ENCODE measurements around the gene RTBDN. TPM values are rescaled to one million over a fixed set of nuclear protein-coding genes. Genes with fewer than 3 reads are reported as not detected.
"Not testable (repeated sequence)": the region's sequence is repeated elsewhere in the genome, so short reads cannot be mapped to it uniquely, and the experiment has no call there.

RTBDN gene
- total RNA-seq, 1 donor from 2014 or later: not detected

DNA sequence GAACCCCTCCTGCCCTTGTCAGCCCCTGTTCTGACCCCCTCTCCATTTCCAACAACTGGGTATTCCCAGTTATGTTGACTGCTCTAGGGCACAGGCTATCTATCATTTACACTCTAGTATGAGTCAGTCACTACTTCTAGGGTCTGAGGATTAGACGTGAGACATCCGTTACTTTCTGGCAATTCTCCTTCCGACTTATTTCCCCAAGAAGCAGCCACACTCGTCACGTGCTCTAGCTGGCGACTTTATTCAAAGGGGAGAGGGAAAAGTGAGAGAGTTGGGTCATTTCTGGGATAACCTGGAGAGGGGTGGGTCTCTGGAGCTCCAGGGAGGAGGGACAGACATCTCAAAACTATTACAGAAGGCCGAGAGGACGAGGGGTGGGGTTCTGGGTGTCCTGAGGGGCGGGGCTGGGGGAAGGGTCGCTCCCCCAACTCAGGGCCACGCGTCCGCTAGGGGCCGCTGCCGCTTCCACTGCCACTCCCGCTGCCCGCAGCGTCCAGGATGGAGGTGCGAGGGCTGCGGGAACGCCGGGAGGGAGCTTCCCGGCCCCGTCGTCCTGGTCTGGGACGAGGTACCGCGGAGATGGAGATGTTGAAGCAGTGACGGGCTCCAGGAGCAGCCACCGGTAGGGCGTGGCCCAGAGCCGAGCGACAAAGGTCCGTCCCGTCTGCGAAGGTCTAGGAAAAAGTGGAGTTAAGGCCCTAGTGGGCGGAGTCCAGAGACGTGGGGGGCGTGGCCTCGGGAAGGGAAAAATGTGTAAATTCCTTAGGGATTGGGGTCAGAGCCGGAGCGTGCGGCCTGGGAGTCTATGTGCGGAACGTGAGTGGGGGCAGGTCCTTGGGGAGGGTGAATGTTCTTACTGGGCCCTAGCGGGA lies 8.9 kb downstream of the RTBDN start:
- DNase-seq (ENCODE audit: low spot score): no peak

DNA sequence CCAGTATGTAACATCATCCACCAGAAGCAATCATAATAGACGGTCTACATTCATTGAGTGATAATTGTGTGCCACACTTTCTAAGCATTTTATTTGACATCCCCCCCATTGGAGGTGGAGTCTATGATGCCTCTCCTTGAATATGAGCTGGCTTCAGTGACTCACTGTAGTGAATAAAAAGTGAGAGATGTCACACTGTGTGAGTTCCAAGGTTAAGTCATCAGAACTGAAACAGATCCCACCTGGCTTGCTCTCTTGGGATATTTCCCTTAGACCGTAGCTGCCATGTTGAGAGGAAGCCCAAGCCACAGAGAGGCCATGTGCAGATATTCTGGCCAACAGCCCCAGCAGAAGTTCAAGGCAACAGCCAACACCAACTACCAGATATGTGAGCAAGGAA lies 12.6 kb downstream of the RTBDN start:
- no peak for DNase-seq (ENCODE audit: low spot score)

DNA sequence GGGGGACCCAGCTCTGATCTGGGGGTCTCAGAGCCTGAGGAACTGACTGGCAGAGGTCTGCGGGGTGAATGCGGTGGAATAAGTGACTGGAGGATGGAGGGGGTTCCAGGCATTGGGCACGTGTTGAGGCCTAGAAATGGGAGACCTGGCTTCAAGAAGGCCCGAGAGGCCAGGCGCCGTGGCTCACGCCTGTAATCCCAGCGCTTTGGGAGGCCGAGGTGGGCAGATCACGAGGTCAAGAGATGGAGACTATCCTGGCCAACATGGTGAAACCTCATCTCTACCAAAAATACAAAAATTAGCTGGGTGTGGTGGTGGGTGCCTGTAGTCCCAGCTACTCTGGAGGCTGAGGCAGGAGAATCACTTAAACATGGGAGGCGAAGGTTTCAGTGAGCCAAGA lies 16.6 kb downstream of the RTBDN start:
- DNase-seq (ENCODE audit: low spot score): not testable (repeated sequence)

DNA sequence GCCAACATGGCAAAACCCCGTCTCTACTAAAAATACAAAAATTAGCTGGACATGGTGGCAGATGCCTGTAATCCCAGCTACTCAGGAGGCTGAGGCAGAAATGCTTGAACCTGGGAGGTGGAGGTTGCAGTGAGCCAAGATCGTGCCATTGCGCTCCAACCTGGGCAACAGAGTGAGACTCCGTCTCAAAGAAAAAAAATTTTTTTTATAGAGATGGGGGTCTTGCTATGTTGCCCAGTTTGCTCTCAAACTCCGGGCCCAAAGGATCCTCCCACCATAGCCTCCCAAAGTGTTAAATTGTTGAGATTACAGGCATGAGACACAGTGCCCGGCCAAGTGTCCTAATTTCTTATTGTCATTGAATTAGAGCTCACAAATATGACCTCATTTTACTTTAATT lies 17.2 kb downstream of the RTBDN start:
- not testable (repeated sequence) for DNase-seq (ENCODE audit: low spot score)

DNA sequence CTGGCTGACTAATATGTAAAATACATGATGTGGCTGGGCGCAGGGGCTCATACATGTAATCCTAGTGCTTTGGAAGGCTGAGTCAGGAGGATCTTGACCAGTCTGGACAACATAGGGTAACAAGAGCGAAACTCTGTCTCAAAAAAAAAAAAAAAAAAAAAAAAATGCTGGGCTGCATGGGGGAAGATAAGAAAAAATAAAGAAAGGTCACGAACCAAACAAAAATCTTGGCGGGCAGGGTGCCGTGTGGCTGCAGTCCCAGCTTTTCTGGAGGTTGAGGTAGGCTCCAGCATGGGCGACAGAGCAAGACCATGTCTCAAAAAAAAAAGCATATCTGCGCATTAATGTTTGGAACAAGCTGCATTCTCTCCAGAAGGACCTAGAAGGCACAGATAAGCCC lies 19.3 kb downstream of the RTBDN start:
- DNase-seq (ENCODE audit: low spot score): no peak

DNA sequence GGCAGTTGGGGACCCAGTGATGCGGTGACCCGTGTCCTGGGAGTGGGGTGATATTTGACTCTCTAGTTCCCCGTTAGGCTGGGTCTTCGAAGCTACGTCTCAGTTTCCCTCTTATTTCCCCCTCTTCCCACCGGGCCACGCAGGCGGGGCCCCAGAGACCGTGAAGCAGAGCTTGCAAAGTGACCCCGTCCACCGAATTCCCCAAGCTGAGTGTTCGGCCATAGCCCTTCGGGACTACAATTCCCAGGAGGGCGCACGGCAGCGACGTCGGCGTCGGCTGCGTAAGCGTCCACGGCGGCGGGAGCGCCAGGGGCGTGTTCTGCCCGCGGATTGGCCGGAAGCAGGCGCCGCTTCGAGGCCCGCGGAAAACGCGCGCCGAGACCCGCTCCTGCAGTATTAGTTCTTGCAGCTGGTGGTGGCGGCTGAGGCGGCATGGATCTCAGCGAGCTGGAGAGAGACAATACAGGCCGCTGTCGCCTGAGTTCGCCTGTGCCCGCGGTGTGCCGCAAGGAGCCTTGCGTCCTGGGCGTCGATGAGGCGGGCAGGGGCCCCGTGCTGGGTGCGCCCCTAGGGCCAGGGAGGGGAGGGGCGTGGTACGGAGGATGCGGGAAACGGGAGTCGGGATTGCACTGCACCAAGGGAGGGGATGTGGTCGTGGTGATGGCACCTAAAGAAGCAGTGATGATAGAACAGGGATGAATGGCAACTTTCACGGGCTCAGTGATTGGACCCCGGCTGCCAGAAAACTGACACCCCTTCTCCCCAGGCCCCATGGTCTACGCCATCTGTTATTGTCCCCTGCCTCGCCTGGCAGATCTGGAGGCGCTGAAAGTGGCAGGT lies 27.9 kb downstream of the RTBDN start, which contains the start of gene RNASEH2A:
Gene RNASEH2A (plus strand): TSS at position 343 of the 840 bp plus-strand sequence. CDS start 90 bp downstream, at position 433.
- peak; percentile 91 for DNase-seq (ENCODE audit: low spot score)

DNA sequence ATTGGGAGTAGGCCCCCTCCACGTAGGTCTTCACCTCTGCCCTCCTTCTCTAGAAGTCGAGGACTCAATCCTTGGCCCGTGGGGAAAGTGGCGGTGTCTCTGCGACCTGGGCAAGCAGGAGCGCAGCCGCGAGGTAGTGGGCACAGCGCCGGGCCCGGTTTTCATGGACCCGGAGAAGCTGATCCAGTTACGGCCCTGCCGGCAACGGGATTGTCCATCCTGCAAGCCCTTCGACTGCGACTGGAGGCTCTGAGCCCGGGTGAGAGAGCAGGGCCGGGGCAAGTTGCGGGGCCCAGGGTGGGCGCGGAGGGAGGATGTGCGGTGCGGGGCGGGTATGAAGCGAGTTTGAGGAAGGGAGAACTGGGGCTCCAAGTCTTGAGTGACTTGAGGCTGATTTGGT lies 30.3 kb downstream of the RTBDN start:
- no peak for DNase-seq (ENCODE audit: low spot score)

DNA sequence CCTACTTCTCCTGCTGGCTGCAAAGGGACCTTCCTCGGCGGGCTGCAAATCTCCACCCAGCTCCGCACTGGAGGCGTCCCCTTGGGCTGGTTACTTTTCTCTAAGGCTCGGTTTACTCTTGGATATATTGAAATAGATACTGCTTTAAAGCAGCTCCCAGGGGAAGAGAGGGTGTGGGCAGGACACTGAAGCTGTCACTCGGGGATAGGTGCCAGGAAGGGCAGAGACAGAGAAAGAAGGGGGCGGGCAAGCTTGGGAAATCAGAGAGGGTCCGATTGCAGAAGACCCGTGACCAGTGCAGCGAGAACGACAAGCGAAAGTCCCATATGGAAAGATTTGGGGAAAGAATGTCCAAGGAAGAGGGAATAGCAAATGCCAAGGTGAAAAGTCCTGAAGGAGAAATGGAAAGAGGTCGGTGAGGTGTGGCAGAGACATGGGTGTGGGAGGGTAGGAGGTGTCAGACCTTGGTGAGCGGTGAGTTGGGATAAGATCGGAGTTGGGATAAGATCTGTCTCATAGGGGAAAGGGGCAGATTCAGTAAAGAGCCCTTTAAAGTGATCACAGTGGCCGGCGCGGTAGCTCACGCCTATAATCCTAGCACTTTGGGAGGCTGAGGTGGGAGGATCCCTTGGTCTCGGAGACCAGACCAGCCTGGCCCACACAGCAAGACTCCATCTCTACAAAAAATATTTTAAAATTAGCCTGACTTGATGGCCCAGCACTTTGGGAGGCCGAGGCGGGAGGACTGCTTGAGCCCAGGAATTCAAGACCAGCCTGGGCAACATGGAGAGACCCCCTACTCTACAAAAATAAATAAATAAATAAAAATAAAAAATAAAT lies 31.9 kb downstream of the RTBDN start:
- DNase-seq (ENCODE audit: low spot score): no peak

DNA sequence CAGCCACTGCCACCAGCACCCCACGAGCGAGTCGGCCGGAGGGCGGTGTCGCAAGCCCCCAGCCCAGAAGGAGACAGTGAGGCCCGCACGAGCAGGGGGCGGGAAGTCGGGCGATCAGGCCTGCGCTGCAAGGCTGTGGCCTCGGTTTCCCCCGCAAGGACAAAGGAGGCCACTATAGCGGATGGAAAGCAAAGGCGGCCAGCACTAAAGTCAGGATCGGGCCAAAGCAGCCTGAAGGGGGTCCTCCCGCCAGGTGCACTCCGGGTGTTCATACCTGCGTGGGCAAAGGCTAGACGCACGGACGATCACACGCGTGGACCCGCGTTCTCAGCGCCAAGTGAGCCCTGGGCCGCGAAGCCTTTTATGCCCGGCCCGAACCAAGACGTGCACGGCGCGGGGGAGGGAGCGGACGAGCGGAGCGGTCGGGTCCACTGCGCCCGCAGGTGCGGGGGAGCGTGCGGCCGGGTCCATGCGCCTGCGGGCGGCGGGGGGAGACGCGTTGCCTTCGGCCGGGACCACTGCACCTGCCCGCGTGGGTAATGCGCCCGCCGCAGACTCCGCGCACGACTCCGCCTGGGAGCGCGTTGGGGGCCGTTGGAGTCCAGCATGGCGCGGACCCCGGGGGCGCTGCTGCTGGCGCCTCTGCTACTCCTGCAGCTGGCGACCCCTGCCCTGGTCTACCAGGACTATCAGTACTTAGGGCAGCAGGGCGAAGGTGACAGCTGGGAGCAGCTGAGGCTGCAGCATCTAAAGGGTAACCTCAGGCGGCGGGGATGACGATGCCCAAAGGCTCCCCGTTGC lies 32.7 kb downstream of the RTBDN start, which contains the start of the genes PRDX2 and THSD8:
Gene PRDX2 (minus strand): TSS at position 335 of the 801 bp plus-strand sequence. CDS start 539 bp downstream, outside the sequence.
Gene THSD8 (plus strand): TSS at position 604 of the 801 bp plus-strand sequence. CDS start 3 bp downstream, at position 607.
- DNase-seq (ENCODE audit: low spot score): peak; percentile 75

GRCh38 chr19:12800923-12801465 lies 33.4 kb downstream of the RTBDN start:
- no peak for DNase-seq (ENCODE audit: low spot score)

- no peak for DNase-seq (ENCODE audit: low spot score)
Observed at GRCh38 chr19:12800466-12800770, 34.0 kb downstream of the RTBDN start.

DNA sequence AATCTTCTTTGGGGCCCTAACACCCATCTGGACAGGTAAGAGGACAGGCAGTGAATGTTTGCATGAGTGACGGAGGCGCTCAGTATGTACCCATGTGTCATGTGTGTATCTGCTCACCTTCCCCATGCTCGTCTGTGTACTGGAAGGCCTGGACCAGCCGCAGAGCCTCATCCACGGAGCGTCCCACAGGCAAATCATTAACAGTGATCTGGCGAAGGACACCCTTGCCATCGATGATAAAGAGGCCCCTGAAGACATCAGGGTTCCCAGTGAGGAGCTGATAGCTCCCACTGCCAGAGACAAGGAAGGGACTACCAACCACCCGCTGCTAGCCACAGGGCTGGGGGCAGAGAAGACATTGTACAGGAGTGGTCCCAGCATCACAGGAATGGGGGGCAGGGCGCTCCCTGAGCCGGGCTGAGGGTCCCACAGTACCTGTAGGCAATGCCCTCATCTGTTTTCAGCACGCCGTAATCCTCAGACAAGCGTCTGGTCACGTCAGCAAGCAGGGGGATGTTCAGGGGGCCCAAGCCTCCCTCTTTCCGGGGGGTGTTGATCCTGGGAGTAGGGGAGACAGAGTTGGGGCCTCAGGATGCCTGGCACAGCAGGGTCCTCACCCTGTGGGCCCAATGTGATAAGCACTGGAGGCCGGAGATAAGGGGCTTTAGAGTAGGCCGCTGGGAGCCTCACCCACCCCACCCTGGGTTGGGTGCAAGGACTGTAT lies 34.5 kb downstream of the RTBDN start:
- no peak for DNase-seq (ENCODE audit: low spot score)

DNA sequence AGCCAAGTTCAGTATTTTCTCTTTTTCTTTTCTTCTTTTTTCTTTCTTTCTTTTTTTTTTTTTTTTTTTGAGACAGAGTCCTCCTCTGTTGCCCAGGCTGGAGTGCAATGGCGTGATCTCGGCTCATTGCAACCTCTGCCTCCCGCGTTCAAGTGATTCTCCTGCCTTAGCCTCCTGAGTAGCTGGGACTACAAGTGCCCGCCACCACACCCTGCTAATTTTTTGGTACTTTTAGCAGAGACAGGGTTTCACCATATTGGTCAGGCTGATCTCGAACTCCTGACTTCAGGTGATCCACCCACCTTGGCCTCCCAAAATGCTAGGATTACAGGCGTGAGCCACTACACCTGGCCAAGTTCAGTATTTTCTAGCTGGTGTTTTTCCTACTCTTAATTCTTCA lies 36.8 kb downstream of the RTBDN start:
- not testable (repeated sequence) for DNase-seq (ENCODE audit: low spot score)

DNA sequence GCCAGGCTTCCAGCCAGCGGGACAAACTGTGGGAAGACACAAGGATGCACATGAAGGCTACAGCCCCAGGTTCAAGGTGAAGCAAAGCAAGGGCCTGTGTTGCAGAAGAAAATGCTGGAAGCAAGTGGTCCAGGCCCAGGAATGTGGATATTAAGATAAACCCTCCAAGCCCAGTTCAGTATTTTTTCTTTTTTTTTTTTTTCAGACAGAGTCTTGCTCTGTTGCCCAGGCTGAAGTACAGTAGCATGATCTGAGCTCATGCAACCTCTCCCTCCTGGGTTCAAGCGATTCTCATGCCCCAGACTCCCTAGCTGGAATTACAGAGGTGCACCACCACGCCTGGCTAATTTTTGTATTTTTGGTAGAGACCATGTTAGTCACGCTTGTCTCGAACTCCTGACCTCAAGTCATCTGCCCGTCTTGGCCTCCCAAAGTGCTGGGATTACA lies 37.2 kb downstream of the RTBDN start:
- no peak for DNase-seq (ENCODE audit: low spot score)

GRCh38 chr19:12796146-12797071 lies 38.0 kb downstream of the RTBDN start:
- DNase-seq (ENCODE audit: low spot score): peak; percentile 74

GRCh38 chr19:12794971-12795381 lies 39.4 kb downstream of the RTBDN start:
- DNase-seq (ENCODE audit: low spot score): no peak

DNA sequence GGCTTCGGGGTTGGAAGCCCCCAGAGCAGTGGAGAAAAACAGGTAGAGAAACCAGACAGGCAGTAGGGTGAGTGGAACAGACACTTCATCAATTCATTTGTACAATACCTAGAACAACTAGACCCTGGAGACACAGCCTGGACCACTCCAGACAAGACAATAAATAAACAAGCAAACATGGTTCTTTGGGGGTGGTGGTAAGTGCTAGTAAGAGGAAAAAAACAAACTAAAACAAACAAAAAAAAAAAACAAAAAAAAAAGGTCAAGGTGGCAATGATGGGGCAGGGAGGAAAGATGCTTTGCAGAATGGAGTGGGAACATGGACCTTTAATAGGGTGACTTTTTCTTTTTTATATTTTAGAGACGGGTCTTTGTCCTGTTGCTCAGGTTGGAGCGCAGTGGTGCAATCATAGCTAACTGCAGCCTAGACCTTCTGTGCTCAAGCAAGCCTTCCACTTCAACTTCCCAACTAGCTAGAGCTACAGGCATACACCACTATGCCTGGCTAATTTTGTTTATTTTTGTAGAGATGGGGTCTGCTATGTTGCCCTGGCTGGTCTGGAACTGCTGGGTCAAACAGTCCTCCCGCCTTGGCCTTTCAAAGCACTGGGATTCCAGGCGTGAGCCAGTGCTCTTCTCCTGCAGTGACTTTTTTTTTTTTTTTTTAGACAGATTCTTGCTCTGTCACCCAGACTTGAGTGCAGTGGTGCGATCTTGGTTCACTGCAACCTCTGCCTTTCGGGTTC lies 40.0 kb downstream of the RTBDN start:
- no peak for DNase-seq (ENCODE audit: low spot score)

Measured in mucosa of gallbladder (tissue), 1 donor.